SK-N-SH treated with all-trans-retinoic acid at 6 μM for 48 hours (cell line): Measurements from ENCODE around the gene AP1G2.

ENCODE experiments used
- ARNTL ChIP-seq: fragments of 450-650 bp; formaldehyde crosslinking; IDR thresholded peaks from 2 replicates; pipeline ENCODE4 v1.5.0; 2020; ENCODE audit warnings: low read depth, mild to moderate bottlenecking, moderate library complexity, borderline replicate concordance
- BACH2 ChIP-seq: fragments of 250-450 bp; sonication (Bioruptor Pico); IDR thresholded peaks from 2 replicates; pipeline ENCODE4 v1.9.0; 2021; ENCODE audit warnings: mild to moderate bottlenecking, borderline replicate concordance
- ESRRG ChIP-seq: fragments of 250-450 bp; sonication (Bioruptor Pico); IDR thresholded peaks from 2 replicates; pipeline ENCODE4 v1.6.1; 2021; ENCODE audit warnings: mild to moderate bottlenecking
- ISL1 ChIP-seq: fragments of 250-450 bp; sonication (Bioruptor Pico); IDR thresholded peaks from 2 replicates; pipeline ENCODE4 v2.1.2; 2022; ENCODE audit warnings: mild to moderate bottlenecking, moderate library complexity
- PATZ1 ChIP-seq: fragments of 250-450 bp; sonication (Bioruptor Pico); IDR thresholded peaks from 2 replicates; pipeline ENCODE4 v1.8.0; 2020; ENCODE audit warnings: mild to moderate bottlenecking, moderate library complexity, borderline replicate concordance
- SNAI2 ChIP-seq: fragments of 250-450 bp; sonication (Bioruptor Pico); IDR thresholded peaks from 2 replicates; pipeline ENCODE4 v1.5.0; 2020; ENCODE audit warnings: mild to moderate bottlenecking, moderate library complexity
- TOX ChIP-seq: fragments of 250-450 bp; sonication (Bioruptor Pico); IDR thresholded peaks from 2 replicates; pipeline ENCODE4 v1.8.0; 2021; ENCODE audit warnings: mild to moderate bottlenecking, moderate library complexity, borderline replicate concordance
- ZC3H10 ChIP-seq: fragments of 250-450 bp; sonication (Bioruptor Pico); IDR thresholded peaks from 2 replicates; pipeline ENCODE4 v1.5.1; 2021; ENCODE audit warnings: mild to moderate bottlenecking, moderate library complexity
- ZNF565 ChIP-seq: fragments of 450-650 bp; formaldehyde crosslinking; conservative IDR thresholded peaks from 2 replicates; pipeline ENCODE4 v1.5.0; 2020; ENCODE audit warnings: low read depth, mild to moderate bottlenecking, moderate library complexity

GRCh38 chr14:23529016-23529415, 38.6 kb downstream of the AP1G2 start:
- TF ChIP-seq ARNTL (CRISPR knock-in tag) (no peak), ZNF565 (CRISPR knock-in tag) (no peak), ZC3H10 (CRISPR knock-in tag) (no peak), BACH2 (CRISPR knock-in tag) (no peak), PATZ1 (CRISPR knock-in tag) (no peak), ESRRG (CRISPR knock-in tag) (no peak), ISL1 (CRISPR knock-in tag) (no peak), SNAI2 (CRISPR knock-in tag) (no peak), TOX (no peak)
